Measurements from ENCODE around the gene IL11RA. TPM values are rescaled to one million over a fixed set of nuclear protein-coding genes. Genes with fewer than 3 reads are reported as not detected.

The IL11RA gene
- total and polyA plus RNA-seq, 2 donors from 2014 or later, result 15.2 to 17.7 TPM

DNA sequence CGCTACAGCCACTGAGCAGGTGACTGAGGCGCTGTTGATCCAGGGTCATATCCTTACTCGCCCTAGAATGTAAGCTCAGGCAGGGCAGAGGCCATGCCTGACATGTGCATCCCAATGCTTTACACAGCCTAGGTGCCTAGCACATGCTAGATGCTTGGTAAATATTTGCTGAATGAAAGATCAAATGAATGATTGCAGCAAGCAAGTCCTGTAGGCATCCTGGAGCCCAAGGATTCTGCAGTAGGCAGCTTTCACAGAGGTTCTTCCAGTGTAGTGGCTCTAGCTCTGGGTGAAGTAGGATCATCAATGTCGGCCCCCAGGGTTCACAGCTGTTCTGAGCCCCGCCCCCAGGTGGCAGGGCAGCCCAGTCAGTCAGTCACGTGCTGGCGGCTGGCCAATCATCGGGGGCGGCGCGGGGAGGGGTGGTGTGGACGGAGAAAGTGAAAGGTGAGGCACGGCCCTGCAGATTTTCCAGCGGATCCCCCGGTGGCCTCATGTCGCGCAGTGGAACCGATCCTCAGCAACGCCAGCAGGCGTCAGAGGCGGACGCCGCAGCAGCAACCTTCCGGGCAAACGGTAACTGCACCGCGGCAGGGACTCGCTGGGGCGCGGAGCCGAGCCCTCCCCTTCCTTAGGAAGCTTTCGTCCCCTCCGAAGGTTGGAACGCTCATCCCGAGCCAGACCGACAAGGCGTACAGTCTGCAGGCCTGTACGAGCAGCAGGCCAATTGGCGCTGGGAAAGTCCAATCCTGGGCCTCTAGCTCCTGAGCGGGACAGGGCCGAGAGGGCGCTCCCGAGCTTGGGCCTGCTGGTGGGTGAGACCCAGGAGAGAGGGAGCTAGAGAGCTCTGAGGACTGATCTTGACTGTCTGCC, 5.5 kb upstream of the IL11RA start, which contains the start of gene GALT:
GALT (plus strand) TSS at position 465 of the 873 bp plus-strand sequence; CDS start at position 495, 30 bp downstream.
- intact Hi-C loops (cut with DNase I), result no loop called here
- DNase-seq (peak; percentile 96 to 98 (median 97)), FAIRE-seq (no peak)
- TF ChIP-seq CTCF (IDR thresholded peaks at IDR 0.05; ENCODE audit: borderline replicate concordance, extremely low read depth, insufficient read depth), result peak; percentile 7
- Histone ChIP-seq H3K36me3 (ENCODE audit: control insufficient read depth in 2 of 3, insufficient read depth in 3 of 3, low read length in 3 of 3) (peaks cover 4 to 18% (median 5%) of the 10 kb centered on the region in 3 donors), H3K9me3 (ENCODE audit: control insufficient read depth in 2 of 3, insufficient read depth in 1 of 3, low read length in 3 of 3) (no peaks in the 10 kb centered on the region), H3K27me3 (ENCODE audit: control insufficient read depth, insufficient read depth, low read length) (no peaks in the 10 kb centered on the region), H3K9ac (ENCODE audit: low read length in 3 of 3) (peak within 1 kb of the TSS; percentile 77 to 96 (median 86)), H3K27ac (ENCODE audit: low read depth in 2 of 2, low read length in 2 of 2) (peak within 1 kb of the TSS; percentile 66 to 88), H3K4me1 (ENCODE audit: control insufficient read depth in 2 of 3, insufficient read depth in 2 of 3, low read depth in 1 of 3, low read length in 3 of 3) (peaks cover 10 to 36% (median 25%) of the 10 kb centered on the region in 3 donors), H3K4me3 (ENCODE audit: low read length in 3 of 3) (peak within 1 kb of the TSS; percentile 71 to 87 (median 87))

GRCh38 chr9:34647084-34647403, 4.9 kb upstream of the IL11RA start:
- Histone ChIP-seq H3K4me1 (ENCODE audit: control insufficient read depth in 2 of 3, insufficient read depth in 2 of 3, low read depth in 1 of 3, low read length in 3 of 3) (peaks cover 10 to 39% (median 29%) of the 10 kb centered on the region in 3 donors), H3K9ac (ENCODE audit: low read length in 3 of 3) (peak overlapping the region; percentile 77 to 96 (median 86)), H3K27me3 (ENCODE audit: control insufficient read depth, insufficient read depth, low read length) (no peaks in the 10 kb centered on the region), H3K9me3 (ENCODE audit: control insufficient read depth in 2 of 3, insufficient read depth in 1 of 3, low read length in 3 of 3) (no peaks in the 10 kb centered on the region), H3K27ac (ENCODE audit: low read depth in 2 of 2, low read length in 2 of 2) (peak overlapping the region; percentile 66 to 88), H3K4me3 (ENCODE audit: low read length in 3 of 3) (peak overlapping the region; percentile 71 to 87 (median 87)), H3K36me3 (ENCODE audit: control insufficient read depth in 2 of 3, insufficient read depth in 3 of 3, low read length in 3 of 3) (peaks cover 4 to 18% (median 5%) of the 10 kb centered on the region in 3 donors)
- no peak for TF ChIP-seq CTCF (IDR thresholded peaks at IDR 0.05; ENCODE audit: borderline replicate concordance, extremely low read depth, insufficient read depth)
- DNase-seq (no peak), FAIRE-seq (no peak)
- intact Hi-C loops (cut with DNase I), result no loop called here

- peak overlapping the region; percentile 77 to 96 (median 86) for H3K9ac ChIP-seq (ENCODE audit: low read length in 3 of 3)
- no peak overlapping the region for H3K27ac ChIP-seq (ENCODE audit: low read depth in 2 of 2, low read length in 2 of 2)
- intact Hi-C loops (cut with DNase I), result no loop called here
- no peak for TF ChIP-seq CTCF (IDR thresholded peaks at IDR 0.05; ENCODE audit: borderline replicate concordance, extremely low read depth, insufficient read depth)
- FAIRE-seq, result no peak
- H3K4me3 ChIP-seq (ENCODE audit: low read length in 3 of 3), result peak overlapping the region; percentile 71 to 87 (median 87)
- H3K27me3 ChIP-seq (ENCODE audit: control insufficient read depth, insufficient read depth, low read length), result no peaks in the 10 kb centered on the region
- H3K9me3 ChIP-seq (ENCODE audit: control insufficient read depth in 2 of 3, insufficient read depth in 1 of 3, low read length in 3 of 3), result no peaks in the 10 kb centered on the region
- H3K36me3 ChIP-seq (ENCODE audit: control insufficient read depth in 2 of 3, insufficient read depth in 3 of 3, low read length in 3 of 3), result peaks cover 4 to 18% (median 5%) of the 10 kb centered on the region in 3 donors
- no peak for DNase-seq
- H3K4me1 ChIP-seq (ENCODE audit: control insufficient read depth in 2 of 3, insufficient read depth in 2 of 3, low read depth in 1 of 3, low read length in 3 of 3), result peaks cover 16 to 43% (median 35%) of the 10 kb centered on the region in 3 donors
Measured at GRCh38 chr9:34647651-34648050, 4.3 kb upstream of the IL11RA start.
